GM23338 (cell line): Measurements from ENCODE around the gene HDAC5. TPM values are rescaled to one million over a fixed set of nuclear protein-coding genes. Genes with fewer than 3 reads are reported as not detected.

Experiments
- ATAC-seq: fragments of 200-7000 bp; cut with Tn5 transposase; 3 replicates; pipeline ENCODE4 v1.9.1; 2020
- DNase-seq: peaks from one replicate; pipeline ENCODE4 v3.0.0-alpha.2; 2015; ENCODE audit warnings: low spot score
- H2AFZ ChIP-seq: fragments of 200-600 bp; sonication (generic); 2 replicates; pipeline ENCODE4 v1.8.0; 2016; ENCODE audit warnings: antibody characterized with exemption, mild to moderate bottlenecking, moderate library complexity
- H3F3A ChIP-seq: fragments of 200-600 bp; sonication (generic); replicated peaks from 2 replicates; pipeline ENCODE4 v1.8.0; 2017; ENCODE audit warnings: antibody characterized with exemption, mixed run types, low read depth
- H3K27ac ChIP-seq: fragments of 200-600 bp; sonication (generic); 2 replicates; pipeline ENCODE4 v1.6.1; 2016; ENCODE audit warnings: low read depth
- H3K27me3 ChIP-seq: fragments of 200-600 bp; sonication (generic); 2 replicates; pipeline ENCODE4 v1.8.0; 2016; ENCODE audit warnings: mild to moderate bottlenecking, mixed run types, moderate library complexity; ENCODE audit not compliant: insufficient read depth
- H3K36me3 ChIP-seq: fragments of 200-600 bp; sonication (generic); 2 replicates; pipeline ENCODE4 v1.8.0; 2016; ENCODE audit warnings: mild to moderate bottlenecking; ENCODE audit not compliant: insufficient read depth
- H3K4me1 ChIP-seq: fragments of 200-600 bp; sonication (generic); 2 replicates; pipeline ENCODE4 v1.8.0; 2016; ENCODE audit warnings: mild to moderate bottlenecking, moderate library complexity; ENCODE audit not compliant: insufficient read depth
- H3K4me2 ChIP-seq: fragments of 200-600 bp; sonication (generic); 2 replicates; pipeline ENCODE4 v1.7.1; 2017; ENCODE audit warnings: mixed run types
- H3K4me3 ChIP-seq: fragments of 200-600 bp; sonication (generic); 2 replicates; pipeline ENCODE4 v1.6.1; 2016; ENCODE audit warnings: mixed run types
- H3K79me2 ChIP-seq: fragments of 200-600 bp; sonication (generic); replicated peaks from 2 replicates; pipeline ENCODE4 v1.8.0; 2017; ENCODE audit warnings: mild to moderate bottlenecking; ENCODE audit not compliant: insufficient read depth
- H3K9me2 ChIP-seq: fragments of 200-600 bp; sonication (generic); 2 replicates; pipeline ENCODE4 v1.8.0; 2017; ENCODE audit not compliant: insufficient read depth
- H4K20me1 ChIP-seq: fragments of 200-600 bp; sonication (generic); replicated peaks from 2 replicates; pipeline ENCODE4 v1.8.0; 2017; ENCODE audit warnings: mild to moderate bottlenecking; ENCODE audit not compliant: insufficient read depth
- H3K27ac Mint-ChIP-seq: 2 replicates; pipeline ENCODE4 v1.8.0; 2020; ENCODE audit warnings: inconsistent platforms, mild to moderate bottlenecking, moderate library complexity, mixed read lengths
- H3K27me3 Mint-ChIP-seq: 3 replicates; pipeline ENCODE4 v1.8.0; 2022; ENCODE audit warnings: low read depth, mild to moderate bottlenecking, moderate library complexity, mixed read lengths, inconsistent platforms; ENCODE audit not compliant: insufficient read depth, poor library complexity
- H3K36me3 Mint-ChIP-seq: 3 replicates; pipeline ENCODE4 v1.8.0; 2021; ENCODE audit warnings: low read depth, mild to moderate bottlenecking, inconsistent platforms, moderate library complexity, mixed read lengths
- H3K4me1 Mint-ChIP-seq: 3 replicates; pipeline ENCODE4 v1.8.0; 2020; ENCODE audit warnings: mild to moderate bottlenecking, inconsistent platforms, mixed read lengths
- H3K4me3 Mint-ChIP-seq: 3 replicates; pipeline ENCODE4 v1.8.0; 2021; ENCODE audit warnings: moderate library complexity, mild to moderate bottlenecking, inconsistent platforms, mixed read lengths
- H3K9me3 Mint-ChIP-seq: 3 replicates; pipeline ENCODE4 v1.8.0; 2020; ENCODE audit warnings: moderate library complexity, mild to moderate bottlenecking, inconsistent platforms, mixed read lengths
- JUNB ChIP-seq: IDR thresholded peaks from one replicate; pipeline ENCODE4 v1.6.1; 2016; ENCODE audit warnings: antibody characterized with exemption; ENCODE audit not compliant: unreplicated experiment
- NANOG ChIP-seq: IDR thresholded peaks from 2 replicates; pipeline ENCODE4 v1.6.1; 2016; ENCODE audit warnings: antibody characterized with exemption, borderline replicate concordance
- POLR2AphosphoS5 ChIP-seq: IDR thresholded peaks from 2 replicates; pipeline ENCODE4 v1.6.1; 2016; ENCODE audit warnings: antibody characterized with exemption, low read depth
- STAT1 ChIP-seq: IDR thresholded peaks from one replicate; pipeline ENCODE4 v1.6.1; 2016; ENCODE audit warnings: antibody characterized with exemption; ENCODE audit not compliant: unreplicated experiment
- ZNF114 ChIP-seq: fragments of 250-450 bp; sonication (Bioruptor Pico); IDR thresholded peaks from 2 replicates; pipeline ENCODE4 v1.5.0; 2020; ENCODE audit warnings: mild to moderate bottlenecking, moderate library complexity
- polyA plus RNA-seq: library from polyadenylated mRNA; unstranded; fragments of >200 nt; fragmentation: Nextera tagmentation; extraction: Ambion mirVana; gene quantifications from 2 replicates; pipeline ENCODE4 v1.2.1, GENCODE V29; 2016
- total RNA-seq: library from RNA; depleted of rRNA; stranded (reverse); fragments of >200 nt; shearing (Covaris generic); gene quantifications from 2 replicates; pipeline ENCODE4 v1.2.3, GENCODE V29; 2014
- TF ChIP-seq, protein P1 (sequence below): fragments of 250-450 bp; sonication (Bioruptor Pico); IDR thresholded peaks from 2 replicates; pipeline ENCODE4 v1.5.0; 2020; ENCODE audit warnings: mild to moderate bottlenecking, moderate library complexity

HDAC5 gene
- total and polyA plus RNA-seq, 2 experiments from 2014 or later = 16.9 to 71.1 TPM

DNA sequence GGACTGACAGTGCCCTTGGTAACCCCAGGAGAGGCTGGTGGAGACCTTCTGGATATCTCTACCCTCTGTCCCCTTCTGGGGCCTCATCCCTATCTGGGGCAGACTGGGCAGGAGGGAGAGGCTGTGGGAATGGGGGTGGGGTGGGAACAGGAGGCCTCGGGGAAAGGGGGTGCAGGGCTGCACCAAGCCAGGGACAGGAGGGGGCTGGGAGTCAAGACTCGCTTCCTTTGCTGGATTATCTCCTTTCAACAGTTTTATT is 28.1 kb downstream of the HDAC5 start (continued):
- TF ChIP-seq, protein P1, sequence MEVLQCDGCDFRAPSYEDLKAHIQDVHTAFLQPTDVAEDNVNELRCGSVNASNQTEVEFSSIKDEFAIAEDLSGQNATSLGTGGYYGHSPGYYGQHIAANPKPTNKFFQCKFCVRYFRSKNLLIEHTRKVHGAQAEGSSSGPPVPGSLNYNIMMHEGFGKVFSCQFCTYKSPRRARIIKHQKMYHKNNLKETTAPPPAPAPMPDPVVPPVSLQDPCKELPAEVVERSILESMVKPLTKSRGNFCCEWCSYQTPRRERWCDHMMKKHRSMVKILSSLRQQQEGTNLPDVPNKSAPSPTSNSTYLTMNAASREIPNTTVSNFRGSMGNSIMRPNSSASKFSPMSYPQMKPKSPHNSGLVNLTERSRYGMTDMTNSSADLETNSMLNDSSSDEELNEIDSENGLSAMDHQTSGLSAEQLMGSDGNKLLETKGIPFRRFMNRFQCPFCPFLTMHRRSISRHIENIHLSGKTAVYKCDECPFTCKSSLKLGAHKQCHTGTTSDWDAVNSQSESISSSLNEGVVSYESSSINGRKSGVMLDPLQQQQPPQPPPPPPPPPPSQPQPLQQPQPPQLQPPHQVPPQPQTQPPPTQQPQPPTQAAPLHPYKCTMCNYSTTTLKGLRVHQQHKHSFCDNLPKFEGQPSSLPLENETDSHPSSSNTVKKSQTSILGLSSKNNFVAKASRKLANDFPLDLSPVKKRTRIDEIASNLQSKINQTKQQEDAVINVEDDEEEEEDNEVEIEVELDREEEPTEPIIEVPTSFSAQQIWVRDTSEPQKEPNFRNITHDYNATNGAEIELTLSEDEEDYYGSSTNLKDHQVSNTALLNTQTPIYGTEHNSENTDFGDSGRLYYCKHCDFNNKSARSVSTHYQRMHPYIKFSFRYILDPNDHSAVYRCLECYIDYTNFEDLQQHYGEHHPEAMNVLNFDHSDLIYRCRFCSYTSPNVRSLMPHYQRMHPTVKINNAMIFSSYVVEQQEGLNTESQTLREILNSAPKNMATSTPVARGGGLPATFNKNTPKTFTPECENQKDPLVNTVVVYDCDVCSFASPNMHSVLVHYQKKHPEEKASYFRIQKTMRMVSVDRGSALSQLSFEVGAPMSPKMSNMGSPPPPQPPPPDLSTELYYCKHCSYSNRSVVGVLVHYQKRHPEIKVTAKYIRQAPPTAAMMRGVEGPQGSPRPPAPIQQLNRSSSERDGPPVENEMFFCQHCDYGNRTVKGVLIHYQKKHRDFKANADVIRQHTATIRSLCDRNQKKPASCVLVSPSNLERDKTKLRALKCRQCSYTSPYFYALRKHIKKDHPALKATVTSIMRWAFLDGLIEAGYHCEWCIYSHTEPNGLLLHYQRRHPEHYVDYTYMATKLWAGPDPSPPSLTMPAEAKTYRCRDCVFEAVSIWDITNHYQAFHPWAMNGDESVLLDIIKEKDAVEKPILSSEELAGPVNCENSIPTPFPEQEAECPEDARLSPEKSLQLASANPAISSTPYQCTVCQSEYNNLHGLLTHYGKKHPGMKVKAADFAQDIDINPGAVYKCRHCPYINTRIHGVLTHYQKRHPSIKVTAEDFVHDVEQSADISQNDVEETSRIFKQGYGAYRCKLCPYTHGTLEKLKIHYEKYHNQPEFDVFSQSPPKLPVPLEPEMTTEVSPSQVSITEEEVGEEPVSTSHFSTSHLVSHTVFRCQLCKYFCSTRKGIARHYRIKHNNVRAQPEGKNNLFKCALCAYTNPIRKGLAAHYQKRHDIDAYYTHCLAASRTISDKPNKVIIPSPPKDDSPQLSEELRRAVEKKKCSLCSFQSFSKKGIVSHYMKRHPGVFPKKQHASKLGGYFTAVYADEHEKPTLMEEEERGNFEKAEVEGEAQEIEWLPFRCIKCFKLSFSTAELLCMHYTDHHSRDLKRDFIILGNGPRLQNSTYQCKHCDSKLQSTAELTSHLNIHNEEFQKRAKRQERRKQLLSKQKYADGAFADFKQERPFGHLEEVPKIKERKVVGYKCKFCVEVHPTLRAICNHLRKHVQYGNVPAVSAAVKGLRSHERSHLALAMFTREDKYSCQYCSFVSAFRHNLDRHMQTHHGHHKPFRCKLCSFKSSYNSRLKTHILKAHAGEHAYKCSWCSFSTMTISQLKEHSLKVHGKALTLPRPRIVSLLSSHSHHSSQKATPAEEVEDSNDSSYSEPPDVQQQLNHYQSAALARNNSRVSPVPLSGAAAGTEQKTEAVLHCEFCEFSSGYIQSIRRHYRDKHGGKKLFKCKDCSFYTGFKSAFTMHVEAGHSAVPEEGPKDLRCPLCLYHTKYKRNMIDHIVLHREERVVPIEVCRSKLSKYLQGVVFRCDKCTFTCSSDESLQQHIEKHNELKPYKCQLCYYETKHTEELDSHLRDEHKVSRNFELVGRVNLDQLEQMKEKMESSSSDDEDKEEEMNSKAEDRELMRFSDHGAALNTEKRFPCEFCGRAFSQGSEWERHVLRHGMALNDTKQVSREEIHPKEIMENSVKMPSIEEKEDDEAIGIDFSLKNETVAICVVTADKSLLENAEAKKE = no peak
- no peak for TF ChIP-seq NANOG
- TF ChIP-seq STAT1 = no peak
- no peak for TF ChIP-seq POLR2AphosphoS5

DNA sequence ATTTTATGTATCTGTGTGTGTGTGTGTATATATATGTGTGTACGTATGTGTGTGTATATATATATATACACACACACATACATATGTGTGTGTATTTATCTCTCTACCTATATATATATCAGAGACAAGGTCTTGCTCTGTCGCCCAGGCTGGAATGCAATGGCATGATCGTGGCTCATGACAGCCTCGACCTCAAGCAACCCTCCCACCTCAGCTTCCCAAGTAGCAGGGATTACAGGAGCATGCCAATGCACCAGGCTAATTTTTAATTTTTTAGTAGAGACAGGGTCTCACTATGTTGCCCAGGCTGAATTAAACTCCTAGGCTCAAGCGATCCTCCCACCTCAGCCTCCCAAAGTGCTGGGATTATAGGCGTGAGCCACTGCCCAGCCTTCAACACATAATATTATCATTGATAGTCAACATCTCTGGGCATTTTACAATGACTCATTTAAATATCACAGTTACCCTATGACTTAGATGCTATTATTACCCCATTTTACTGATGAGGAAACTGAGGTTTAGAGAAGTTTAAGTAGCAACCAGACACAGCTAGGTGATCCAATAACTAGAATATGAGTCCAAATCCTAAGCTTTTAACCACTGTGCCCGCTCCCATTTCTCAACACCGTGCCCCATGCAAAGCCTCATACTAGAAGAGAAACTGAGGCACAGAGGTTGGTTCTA is 28.6 kb downstream of the HDAC5 start:
- H3F3A ChIP-seq = peaks cover 26% of the 10 kb centered on the region
- peak overlapping the region; percentile 63 for H3K4me2 ChIP-seq

More for the DNA sequence above, 28.6 kb downstream of the HDAC5 start:
- Mint-ChIP-seq H3K4me1 (peaks cover 27% of the 10 kb centered on the region; the same call in 2 of the 3 replicates), H3K27me3 (peaks cover 12% of the 10 kb centered on the region), H3K36me3 (peaks cover 11% of the 10 kb centered on the region), H3K4me3 (peak overlapping the region; percentile 76; the same call in 2 of the 3 replicates), H3K27ac (peak overlapping the region; percentile 99), H3K9me3 (no peaks in the 10 kb centered on the region; the same call in 2 of the 3 replicates)
- no peaks in the 10 kb centered on the region for H3K9me2 ChIP-seq
- H4K20me1 ChIP-seq = no peaks in the 10 kb centered on the region
- peaks cover 29% of the 10 kb centered on the region for H3K4me1 ChIP-seq
- H3K79me2 ChIP-seq = peaks cover 11% of the 10 kb centered on the region; the same call in 1 of the 2 replicates
- no peak for ATAC-seq
- H3K36me3 ChIP-seq = no peaks in the 10 kb centered on the region; the same call in 1 of the 2 replicates
- H3K27me3 ChIP-seq = no peaks in the 10 kb centered on the region
- TF ChIP-seq JUNB = no peak
- TF ChIP-seq, protein P1 = no peak
- TF ChIP-seq ZNF114 = no peak
- H2AFZ ChIP-seq = no peak overlapping the region
- DNase-seq = peak; percentile 0
- peak overlapping the region; percentile 46 for H3K4me3 ChIP-seq
- peak overlapping the region; percentile 99 for H3K27ac ChIP-seq
